Aorta (tissue), 5 donors: Measurements from ENCODE around the gene TNFSF9. TPM values are rescaled to one million over a fixed set of nuclear protein-coding genes. Genes with fewer than 3 reads are reported as not detected.
"Not testable (repeated sequence)": the region's sequence is repeated elsewhere in the genome, so short reads cannot be mapped to it uniquely, and the experiment has no call there.

ENCODE experiments used
- ATAC-seq: fragments of 200-7000 bp; cut with Tn5 transposase; one replicate; pipeline ENCODE4 v1.9.1; 2022; ENCODE audit warnings: moderate library complexity; ENCODE audit not compliant: low FRiP score
- DNase-seq, 2 donors: peaks; one replicate each; pipeline ENCODE4 v3.0.0-alpha.2; 2020
- H3K27ac ChIP-seq, 2 donors: one replicate each; pipeline ENCODE4 v1.5.1; 2013; ENCODE audit warnings: low read length in 2 of 2, mild to moderate bottlenecking in 2 of 2, moderate library complexity in 2 of 2, control low read depth in 1 of 2, inconsistent platforms in 1 of 2, low read depth in 1 of 2
- H3K27me3 ChIP-seq, 2 donors: one replicate each; pipeline ENCODE4 v1.6.1; 2013; ENCODE audit warnings: control low read depth in 1 of 2, low read length in 1 of 2, mild to moderate bottlenecking in 1 of 2, moderate library complexity in 1 of 2; ENCODE audit not compliant: insufficient read depth in 2 of 2, control insufficient read depth in 1 of 2
- H3K36me3 ChIP-seq, 2 donors: one replicate each; pipeline ENCODE4 v1.6.1; 2013; ENCODE audit warnings: control low read depth in 1 of 2, low read length in 1 of 2, mild to moderate bottlenecking in 1 of 2; ENCODE audit not compliant: insufficient read depth in 2 of 2, control insufficient read depth in 1 of 2
- H3K4me1 ChIP-seq, 2 donors: one replicate each; pipeline ENCODE4 v1.6.1; 2013; ENCODE audit warnings: low read length in 2 of 2, control low read depth in 1 of 2, mild to moderate bottlenecking in 1 of 2, moderate library complexity in 1 of 2; ENCODE audit not compliant: insufficient read depth in 2 of 2, control insufficient read depth in 1 of 2
- H3K4me3 ChIP-seq, 2 donors: one replicate each; pipeline ENCODE4 v1.5.1; 2013; ENCODE audit warnings: low read length in 2 of 2, control low read depth in 1 of 2, mild to moderate bottlenecking in 1 of 2
- H3K9me3 ChIP-seq: one replicate; pipeline ENCODE4 v1.6.1; 2013; ENCODE audit warnings: mild to moderate bottlenecking, low read length; ENCODE audit not compliant: control insufficient read depth
- WGBS, 2 donors: extraction: QIAGEN DNeasy Blood & Tissue Kit; methylation state at CpG; one replicate each; pipeline ENCODE4 v1.1.7; 2013; 5-methylcytosine and 5-hydroxymethylcytosine counted together
- intact Hi-C, 2 donors: fragments of 100-400 bp; cut with DNase I; formaldehyde crosslinking; loops; one replicate each; pipeline versions ENCODE4 v1.14.2 to v1.15.0; 2022
- polyA plus RNA-seq, 2 donors: library from polyadenylated mRNA; stranded (reverse); fragments of 200-250 nt; gene quantifications; one replicate each; pipeline ENCODE4 v1.2.3, GENCODE V29; 2013
- total RNA-seq, 2 donors: library from RNA; stranded (reverse); fragmentation: NEBNext Ultra II Directional; extraction: Animal tissue kit (Norgen Biotek cat#: 25700); gene quantifications; one replicate each; pipeline ENCODE4 v1.2.1, GENCODE V29; 2021
- donor health status: healthy with polysubstance abuse.
- donor health status: Bipolar disorder and iron deficiency.
- donor health status: DM: no; HTN: no; CAD: no.
- donor health status: DM: no; HTN: no; CAD: no.
- donor health status: DM: yes; HTN: yes; CAD: no.

The TNFSF9 gene
- total and polyA plus RNA-seq, 4 donors = 1.2 to 1.6 TPM; not detected in 2

GRCh38 chr19:6534451-6535093 lies 3.7 kb downstream of the TNFSF9 start:
- H3K27ac ChIP-seq = no peak overlapping the region
- WGBS, 2 donors = 35 to 39% methylated on average over 40 of the region's 40 CpGs
- ATAC-seq (no peak), DNase-seq (no peak)
- intact Hi-C loops = no loop called here
- no peaks in the 10 kb centered on the region for H3K36me3 ChIP-seq
- H3K4me1 ChIP-seq = no peaks in the 10 kb centered on the region
- H3K9me3 ChIP-seq = no peaks in the 10 kb centered on the region
- H3K27me3 ChIP-seq = no peaks in the 10 kb centered on the region
- no peak overlapping the region for H3K4me3 ChIP-seq

- Histone ChIP-seq H3K4me1 (no peaks in the 10 kb centered on the region), H3K27ac (no peak overlapping the region), H3K36me3 (no peaks in the 10 kb centered on the region), H3K27me3 (no peaks in the 10 kb centered on the region), H3K4me3 (no peak overlapping the region), H3K9me3 (no peaks in the 10 kb centered on the region)
- DNase-seq = no peak
- 87 to 90% methylated on average over 10 of the region's 10 CpGs for WGBS, 2 donors
- intact Hi-C loops = no loop called here
- ATAC-seq = no peak
These were observed 4.8 kb downstream of the TNFSF9 start for GRCh38 chr19:6535558-6536137.

- Histone ChIP-seq H3K36me3 (no peaks in the 10 kb centered on the region), H3K27ac (no peak overlapping the region), H3K4me1 (no peaks in the 10 kb centered on the region), H3K27me3 (no peaks in the 10 kb centered on the region), H3K4me3 (no peak overlapping the region), H3K9me3 (no peaks in the 10 kb centered on the region)
- 82 to 84% methylated on average over 6 of the region's 6 CpGs for WGBS, 2 donors
- no peak for ATAC-seq
- no peak for DNase-seq
- intact Hi-C loops = no loop called here
These were observed 8.7 kb downstream of the TNFSF9 start for GRCh38 chr19:6539514-6539913.

GRCh38 chr19:6540918-6541689 lies 10.3 kb downstream of the TNFSF9 start:
- intact Hi-C loops = no loop called here
- 74 to 77% methylated on average over 13 of the region's 13 CpGs for whole genome bisulfite sequencing, 2 donors

GRCh38 chr19:6543866-6544347 lies 13.1 kb downstream of the TNFSF9 start:
- 82 to 84% methylated on average over 11 of the region's 11 CpGs for WGBS, 2 donors
- no peaks in the 10 kb centered on the region for H3K4me1 ChIP-seq
- H3K4me3 ChIP-seq = no peak overlapping the region
- no peaks in the 10 kb centered on the region for H3K27me3 ChIP-seq
- DNase-seq (no peak), ATAC-seq (no peak)
- no peak overlapping the region for H3K27ac ChIP-seq
- H3K9me3 ChIP-seq = no peaks in the 10 kb centered on the region
- no peaks in the 10 kb centered on the region for H3K36me3 ChIP-seq
- intact Hi-C loops = no loop called here

More at GRCh38 chr19:6540918-6541689, 10.3 kb downstream of the TNFSF9 start:
- Histone ChIP-seq H3K4me3 (no peak overlapping the region), H3K27ac (no peak overlapping the region), H3K36me3 (no peaks in the 10 kb centered on the region), H3K4me1 (no peaks in the 10 kb centered on the region), H3K9me3 (no peaks in the 10 kb centered on the region), H3K27me3 (no peaks in the 10 kb centered on the region)
- DNase-seq (no peak), ATAC-seq (no peak)

GRCh38 chr19:6550679-6551078 lies 19.9 kb downstream of the TNFSF9 start:
- H3K27ac ChIP-seq, H3K4me3 ChIP-seq, DNase-seq, H3K9me3 ChIP-seq, ATAC-seq, H3K27me3 ChIP-seq, H3K4me1 ChIP-seq, intact Hi-C loops, H3K36me3 ChIP-seq: not testable (repeated sequence)
- 81 to 82% methylated on average over 6 of the region's 6 CpGs for WGBS, 2 donors

- H3K4me1 ChIP-seq = no peaks in the 10 kb centered on the region
- WGBS, 2 donors = 79 to 86% methylated on average over 3 of the region's 3 CpGs
These were observed 20.3 kb downstream of the TNFSF9 start for GRCh38 chr19:6551091-6551490.

GRCh38 chr19:6551607-6552450 lies 21.0 kb downstream of the TNFSF9 start:
- intact Hi-C loops = no loop called here
- Histone ChIP-seq H3K4me1 (no peaks in the 10 kb centered on the region), H3K27ac (no peak overlapping the region), H3K36me3 (no peaks in the 10 kb centered on the region), H3K9me3 (no peaks in the 10 kb centered on the region), H3K4me3 (no peak overlapping the region), H3K27me3 (no peaks in the 10 kb centered on the region)
- DNase-seq (peak in 1 of 2 donors; percentile 53), ATAC-seq (no peak)
- 42 to 47% methylated on average over 22 to 28 of the region's 28 CpGs for WGBS, 2 donors

More at GRCh38 chr19:6551091-6551490, 20.3 kb downstream of the TNFSF9 start:
- no peak for ATAC-seq
- H3K27me3 ChIP-seq = no peaks in the 10 kb centered on the region
- no peaks in the 10 kb centered on the region for H3K9me3 ChIP-seq
- DNase-seq = no peak
- intact Hi-C loops = no loop called here
- no peak overlapping the region for H3K27ac ChIP-seq
- H3K4me3 ChIP-seq = no peak overlapping the region
- H3K36me3 ChIP-seq = no peaks in the 10 kb centered on the region
